ENCODE data around the gene KMT5C.

KMT5C gene

DNA sequence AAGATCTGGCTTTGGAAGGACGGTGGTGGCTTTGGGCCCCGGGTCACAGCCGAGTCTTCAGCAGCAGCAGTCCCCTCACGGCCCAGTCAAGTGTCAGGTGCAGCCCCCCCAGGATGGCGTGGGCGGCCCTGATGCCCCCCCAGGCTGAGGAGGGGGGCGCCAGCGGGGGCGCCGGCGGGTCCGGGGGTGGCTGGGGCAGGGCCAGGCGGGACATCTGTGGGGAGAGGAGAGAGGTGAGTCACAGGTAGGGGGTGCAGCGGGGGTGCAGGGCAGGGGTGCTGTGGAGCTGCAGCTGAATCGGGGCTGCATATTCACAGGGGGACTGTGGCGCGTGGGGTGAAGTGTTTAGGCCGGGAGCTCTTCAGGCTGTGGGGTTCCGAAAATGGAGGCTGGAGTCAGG lies 26.3 kb downstream of the KMT5C start:
- Histone ChIP-seq H3K9me3 (ENCODE audit: control insufficient read depth, low read length) (no peaks in the 10 kb centered on the region), H3K9ac (ENCODE audit: low read length) (no peak overlapping the region), H3K4me1 (ENCODE audit: control insufficient read depth, insufficient read depth, low read length) (peaks cover 9% of the 10 kb centered on the region), H3K4me3 (ENCODE audit: low read length) (no peak overlapping the region), H3K36me3 (ENCODE audit: control insufficient read depth, insufficient read depth, low read length) (no peaks in the 10 kb centered on the region), H3K27me3 (ENCODE audit: control insufficient read depth, insufficient read depth, low read length) (peaks cover 30% of the 10 kb centered on the region)

DNA sequence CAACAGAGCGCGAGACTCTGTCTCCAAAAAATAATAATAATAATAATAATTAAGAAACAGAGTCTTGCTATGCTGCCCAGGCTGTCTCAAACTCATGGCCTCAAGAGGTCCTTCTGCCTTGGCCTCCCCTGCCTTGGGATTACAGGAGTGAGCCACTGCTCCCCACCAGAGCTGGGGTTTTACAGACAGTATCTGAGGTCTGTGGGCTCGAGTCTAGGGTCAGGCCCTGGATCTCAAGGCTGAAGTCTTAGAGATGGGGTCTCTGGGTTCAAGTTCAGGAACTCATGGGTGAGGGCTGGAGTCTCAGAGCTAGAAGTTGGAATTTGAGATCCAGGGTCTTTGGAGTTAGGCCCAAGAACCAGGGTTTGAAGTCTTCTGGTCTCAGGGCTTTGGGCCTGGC lies 27.1 kb downstream of the KMT5C start:
- Histone ChIP-seq H3K9ac (ENCODE audit: low read length) (no peak overlapping the region), H3K4me3 (ENCODE audit: low read length) (no peak overlapping the region), H3K4me1 (ENCODE audit: control insufficient read depth, insufficient read depth, low read length) (peaks cover 9% of the 10 kb centered on the region), H3K36me3 (ENCODE audit: control insufficient read depth, insufficient read depth, low read length) (no peaks in the 10 kb centered on the region), H3K9me3 (ENCODE audit: control insufficient read depth, low read length) (no peaks in the 10 kb centered on the region), H3K27me3 (ENCODE audit: control insufficient read depth, insufficient read depth, low read length) (peaks cover 38% of the 10 kb centered on the region)

DNA sequence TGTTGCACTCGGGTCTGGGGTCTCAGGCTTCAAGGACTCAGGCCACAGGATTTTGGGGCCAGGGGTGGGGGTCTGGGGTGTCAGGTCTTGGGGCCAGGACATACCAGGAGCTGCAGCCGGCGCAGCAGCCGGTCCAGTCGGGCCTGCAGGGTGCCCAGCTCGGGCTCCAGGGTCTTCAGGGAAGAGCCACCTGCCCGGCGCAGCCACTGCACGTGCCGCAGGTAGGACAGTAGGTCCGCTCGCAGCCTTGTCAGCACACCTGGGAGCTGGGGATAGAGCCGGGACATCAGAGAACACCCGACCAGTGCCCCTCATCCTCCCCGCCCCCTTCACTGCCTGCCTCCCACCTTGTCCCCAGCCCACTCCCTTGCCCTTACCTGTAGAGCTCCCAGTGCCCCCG lies 28.4 kb downstream of the KMT5C start:
- no peak overlapping the region for H3K9ac ChIP-seq (ENCODE audit: low read length)
- peaks cover 9% of the 10 kb centered on the region for H3K4me1 ChIP-seq (ENCODE audit: control insufficient read depth, insufficient read depth, low read length)
- H3K9me3 ChIP-seq (ENCODE audit: control insufficient read depth, low read length) = no peaks in the 10 kb centered on the region
- H3K4me3 ChIP-seq (ENCODE audit: low read length) = no peak overlapping the region
- no peaks in the 10 kb centered on the region for H3K36me3 ChIP-seq (ENCODE audit: control insufficient read depth, insufficient read depth, low read length)
- peaks cover 51% of the 10 kb centered on the region for H3K27me3 ChIP-seq (ENCODE audit: control insufficient read depth, insufficient read depth, low read length)

GRCh38 chr19:55368701-55369563 lies 29.3 kb downstream of the KMT5C start:
- H3K4me3 ChIP-seq (ENCODE audit: low read length) = no peak overlapping the region
- H3K27me3 ChIP-seq (ENCODE audit: control insufficient read depth, insufficient read depth, low read length) = peaks cover 59% of the 10 kb centered on the region
- no peaks in the 10 kb centered on the region for H3K36me3 ChIP-seq (ENCODE audit: control insufficient read depth, insufficient read depth, low read length)
- H3K4me1 ChIP-seq (ENCODE audit: control insufficient read depth, insufficient read depth, low read length) = peaks cover 14% of the 10 kb centered on the region
- no peaks in the 10 kb centered on the region for H3K9me3 ChIP-seq (ENCODE audit: control insufficient read depth, low read length)
- H3K9ac ChIP-seq (ENCODE audit: low read length) = no peak overlapping the region

DNA sequence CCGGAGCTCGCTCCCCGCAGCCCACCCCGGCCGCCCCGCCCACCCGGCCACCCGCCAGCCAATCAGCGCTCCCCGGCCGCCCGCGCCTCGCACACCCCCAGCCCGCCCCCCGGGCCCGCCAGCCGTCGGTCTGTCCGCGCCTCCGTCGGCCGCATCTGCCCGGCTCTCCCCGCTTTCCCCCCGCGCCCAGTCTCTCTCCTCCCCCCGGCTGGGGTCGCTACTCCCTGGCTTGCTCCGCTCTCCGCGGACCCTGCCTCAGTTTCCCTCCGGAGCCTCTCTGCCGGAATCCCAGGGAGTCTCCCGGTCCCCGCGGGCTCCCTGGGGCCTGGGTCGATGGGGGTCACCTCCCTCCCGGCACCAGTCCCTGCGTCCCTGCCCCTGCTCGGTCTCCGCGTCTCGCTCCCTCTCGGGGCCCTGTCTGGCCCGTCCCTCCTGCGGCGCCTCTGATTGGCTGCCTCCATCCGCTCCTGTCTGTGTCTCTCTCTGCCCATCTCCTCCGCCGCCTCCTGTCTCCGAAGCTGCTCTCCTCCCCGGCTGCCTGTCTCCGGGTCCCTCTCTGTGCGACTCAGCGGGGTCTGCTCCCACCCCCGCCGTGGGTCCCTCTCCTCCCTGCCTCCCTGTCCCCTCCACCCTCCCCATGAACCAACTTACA lies 30.1 kb downstream of the KMT5C start:
- no peaks in the 10 kb centered on the region for H3K9me3 ChIP-seq (ENCODE audit: control insufficient read depth, low read length)
- H3K36me3 ChIP-seq (ENCODE audit: control insufficient read depth, insufficient read depth, low read length) = no peaks in the 10 kb centered on the region
- no peak overlapping the region for H3K4me3 ChIP-seq (ENCODE audit: low read length)
- no peak overlapping the region for H3K9ac ChIP-seq (ENCODE audit: low read length)
- peaks cover 18% of the 10 kb centered on the region for H3K4me1 ChIP-seq (ENCODE audit: control insufficient read depth, insufficient read depth, low read length)
- H3K27me3 ChIP-seq (ENCODE audit: control insufficient read depth, insufficient read depth, low read length) = peaks cover 68% of the 10 kb centered on the region

DNA sequence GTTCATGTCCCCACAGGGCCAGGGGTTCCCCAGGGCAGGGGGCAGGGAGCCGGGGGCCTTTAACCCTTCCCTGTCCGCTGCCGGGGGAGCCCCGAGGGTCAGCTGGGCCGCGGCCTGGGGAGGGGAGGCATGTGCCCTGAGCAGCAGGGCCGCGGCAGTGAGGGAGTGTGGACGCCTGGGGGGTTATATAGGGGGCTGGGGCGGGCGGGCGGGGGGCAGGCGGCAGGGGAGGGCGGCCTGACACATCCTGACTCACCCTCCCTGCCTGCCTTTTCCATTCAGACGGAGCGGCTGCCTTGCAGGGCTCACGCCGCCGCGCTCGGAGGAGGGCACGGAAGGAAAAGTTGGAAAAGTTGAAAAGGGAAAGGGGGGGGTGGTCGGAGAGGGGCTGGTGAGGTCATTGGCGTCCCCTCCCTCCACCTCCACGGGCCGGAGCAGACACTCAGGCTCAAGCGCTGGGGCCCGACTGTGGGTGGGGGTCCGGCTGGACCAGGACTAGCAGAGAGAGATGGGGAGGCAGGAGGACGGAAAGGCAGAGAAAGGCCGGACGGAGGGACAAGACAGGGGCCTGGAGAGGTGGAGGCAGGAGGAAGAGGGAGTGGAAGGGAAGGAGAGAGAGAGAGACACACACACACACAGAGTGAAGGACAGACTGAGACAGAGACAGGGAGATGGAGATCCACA lies 30.8 kb downstream of the KMT5C start, which contains the start of gene IL11:
IL11 (minus strand) TSS at position 159 of the 684 bp plus-strand sequence; CDS start at position 6, 153 bp downstream.
- no peaks in the 10 kb centered on the region for H3K36me3 ChIP-seq (ENCODE audit: control insufficient read depth, insufficient read depth, low read length)
- H3K4me1 ChIP-seq (ENCODE audit: control insufficient read depth, insufficient read depth, low read length) = peaks cover 21% of the 10 kb centered on the region
- H3K27me3 ChIP-seq (ENCODE audit: control insufficient read depth, insufficient read depth, low read length) = peaks cover 70% of the 10 kb centered on the region
- no peak within 1 kb of the TSS for H3K4me3 ChIP-seq (ENCODE audit: low read length)
- no peaks in the 10 kb centered on the region for H3K9me3 ChIP-seq (ENCODE audit: control insufficient read depth, low read length)
- no peak within 1 kb of the TSS for H3K9ac ChIP-seq (ENCODE audit: low read length)

GRCh38 chr19:55372316-55373081 lies 32.8 kb downstream of the KMT5C start:
- no peak overlapping the region for H3K4me3 ChIP-seq (ENCODE audit: low read length)
- H3K9ac ChIP-seq (ENCODE audit: low read length) = no peak overlapping the region
- peaks cover 82% of the 10 kb centered on the region for H3K27me3 ChIP-seq (ENCODE audit: control insufficient read depth, insufficient read depth, low read length)
- H3K4me1 ChIP-seq (ENCODE audit: control insufficient read depth, insufficient read depth, low read length) = peaks cover 35% of the 10 kb centered on the region
- no peaks in the 10 kb centered on the region for H3K9me3 ChIP-seq (ENCODE audit: control insufficient read depth, low read length)
- no peaks in the 10 kb centered on the region for H3K36me3 ChIP-seq (ENCODE audit: control insufficient read depth, insufficient read depth, low read length)

DNA sequence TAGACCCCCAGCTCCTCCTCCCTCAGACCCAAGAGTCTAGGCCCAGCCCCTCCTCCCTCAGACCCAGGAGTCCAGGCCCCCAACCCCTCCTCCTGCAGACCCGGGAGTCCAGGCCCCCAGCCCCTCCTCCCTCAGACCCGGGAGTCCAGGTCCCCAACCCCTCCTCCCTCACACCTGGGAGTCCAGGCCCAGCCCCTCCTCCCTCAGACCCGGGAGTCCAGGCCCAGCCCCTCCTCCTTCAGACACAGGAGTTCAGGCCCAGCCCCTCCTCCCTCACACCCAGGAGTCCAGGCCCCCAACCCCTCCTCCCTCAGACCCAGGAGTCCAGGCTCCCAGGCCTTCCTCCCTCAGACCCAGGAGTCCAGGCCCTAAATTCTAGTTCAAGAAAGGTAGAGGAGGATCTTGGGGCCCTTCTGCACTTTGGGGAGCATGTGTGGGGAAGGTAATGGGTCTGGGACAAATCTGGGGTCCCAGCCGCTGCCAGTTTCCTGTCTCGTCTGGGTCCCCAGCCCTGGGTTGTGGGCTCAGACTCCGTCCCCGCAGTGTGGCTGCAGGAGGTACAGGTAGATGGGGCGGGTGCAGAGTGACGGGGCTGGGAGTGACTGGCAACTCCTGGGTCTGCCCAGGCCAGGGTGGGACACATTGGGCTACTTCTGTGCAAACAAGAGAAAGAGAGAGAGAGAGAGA lies 33.8 kb downstream of the KMT5C start:
- H3K4me3 ChIP-seq (ENCODE audit: low read length) = no peak overlapping the region
- peak overlapping the region; percentile 39 for H3K9ac ChIP-seq (ENCODE audit: low read length)
- peaks cover 77% of the 10 kb centered on the region for H3K27me3 ChIP-seq (ENCODE audit: control insufficient read depth, insufficient read depth, low read length)
- peaks cover 35% of the 10 kb centered on the region for H3K4me1 ChIP-seq (ENCODE audit: control insufficient read depth, insufficient read depth, low read length)
- no peaks in the 10 kb centered on the region for H3K36me3 ChIP-seq (ENCODE audit: control insufficient read depth, insufficient read depth, low read length)
- H3K9me3 ChIP-seq (ENCODE audit: control insufficient read depth, low read length) = no peaks in the 10 kb centered on the region

DNA sequence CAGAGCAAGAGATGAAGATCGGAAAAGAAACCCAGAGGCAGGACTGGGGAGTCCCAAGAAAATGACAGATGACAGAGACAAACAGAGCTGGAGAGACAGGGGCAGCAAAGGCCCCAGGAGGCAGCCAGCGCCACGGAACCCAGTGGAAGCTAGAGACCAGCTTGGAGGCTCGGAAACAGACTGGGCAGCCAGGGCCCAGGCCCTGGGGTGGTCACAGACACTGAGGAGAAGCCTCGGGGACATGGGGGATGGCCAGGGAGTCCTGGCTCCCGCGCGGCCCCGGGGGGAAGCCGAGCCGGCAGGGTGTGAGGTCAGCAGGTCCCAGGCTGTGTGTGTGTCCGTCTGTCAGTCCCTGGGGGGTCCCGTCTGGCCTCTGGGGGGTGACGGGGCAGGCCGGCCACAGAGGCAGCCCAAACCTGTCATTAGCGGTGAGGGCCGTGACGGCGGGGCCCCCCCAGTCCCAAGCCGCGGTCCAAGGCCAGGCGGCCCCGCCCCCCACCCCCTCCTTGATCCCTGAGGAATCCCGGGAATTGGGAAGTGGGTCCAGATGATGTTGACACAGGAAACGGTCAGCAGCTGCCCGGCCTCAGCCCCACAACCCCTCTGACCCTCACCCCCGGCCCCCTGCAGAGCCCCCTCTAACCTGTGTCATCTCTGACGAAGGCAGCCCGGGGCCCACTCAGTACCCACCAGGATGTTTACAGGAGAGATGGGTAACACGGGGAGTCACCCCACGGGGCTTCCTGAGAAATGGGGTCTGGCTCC lies 34.5 kb downstream of the KMT5C start:
- Histone ChIP-seq H3K4me3 (ENCODE audit: low read length) (no peak overlapping the region), H3K36me3 (ENCODE audit: control insufficient read depth, insufficient read depth, low read length) (no peaks in the 10 kb centered on the region), H3K9ac (ENCODE audit: low read length) (peak overlapping the region; percentile 39), H3K9me3 (ENCODE audit: control insufficient read depth, low read length) (no peaks in the 10 kb centered on the region), H3K27me3 (ENCODE audit: control insufficient read depth, insufficient read depth, low read length) (peaks cover 69% of the 10 kb centered on the region), H3K4me1 (ENCODE audit: control insufficient read depth, insufficient read depth, low read length) (peaks cover 31% of the 10 kb centered on the region)

DNA sequence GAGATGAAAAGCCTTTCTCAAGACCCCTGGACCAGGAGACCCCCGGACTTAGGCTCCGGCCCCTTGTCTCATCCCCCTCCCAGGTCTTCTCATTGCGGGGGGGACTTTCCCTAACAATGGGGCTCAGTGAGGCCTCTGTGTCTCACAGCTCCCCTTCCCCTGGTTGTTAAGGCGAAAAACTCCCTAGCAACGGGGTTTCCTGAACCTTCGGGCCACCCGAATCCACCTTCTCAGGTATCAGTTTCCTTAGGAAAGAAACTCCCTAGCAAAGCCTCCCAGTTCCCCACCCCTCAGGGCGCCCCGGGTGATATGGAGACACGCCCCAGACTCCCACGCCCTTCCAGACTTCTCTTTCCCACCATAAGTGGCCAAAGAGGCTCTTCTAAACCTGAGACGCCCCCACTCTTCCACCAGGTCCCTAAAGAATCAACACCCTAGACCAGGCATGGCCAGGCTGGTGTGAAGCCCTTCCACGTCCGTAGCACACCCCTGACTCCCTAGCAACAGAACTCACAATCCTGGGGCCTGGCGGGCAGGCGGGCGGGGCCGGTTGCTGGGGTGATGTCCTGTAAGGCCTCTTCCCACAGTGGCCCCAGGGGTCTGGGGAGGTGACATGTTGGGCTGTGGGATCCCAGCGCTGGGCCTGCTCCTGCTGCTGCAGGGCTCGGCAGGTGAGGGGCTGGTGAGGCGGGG lies 36.7 kb downstream of the KMT5C start, which contains the start of gene TMEM190:
TMEM190 (plus strand) TSS at position 586 of the 693 bp plus-strand sequence; CDS start at position 614, 28 bp downstream.
- Histone ChIP-seq H3K36me3 (ENCODE audit: control insufficient read depth, insufficient read depth, low read length) (no peaks in the 10 kb centered on the region), H3K4me1 (ENCODE audit: control insufficient read depth, insufficient read depth, low read length) (peaks cover 27% of the 10 kb centered on the region), H3K9me3 (ENCODE audit: control insufficient read depth, low read length) (no peaks in the 10 kb centered on the region), H3K27me3 (ENCODE audit: control insufficient read depth, insufficient read depth, low read length) (peaks cover 51% of the 10 kb centered on the region), H3K9ac (ENCODE audit: low read length) (no peak within 1 kb of the TSS), H3K4me3 (ENCODE audit: low read length) (no peak within 1 kb of the TSS)

Measured in mucosa of stomach (tissue), 1 donor.